GM10248 (cell line): ENCODE measurements around the gene CHD9.

ENCODE experiments used
- CTCF ChIA-PET: fragments of 300-600 bp; sonication (Branson Sonifier 250); formaldehyde crosslinking; extraction: SDS; loops from one replicate; lab custom pipeline; 2021; ENCODE audit warnings: antibody characterized with exemption; lab: Yijun Ruan, JAX
- POLR2A ChIA-PET: fragments of 350-650 bp; sonication (Branson Sonifier 250); formaldehyde crosslinking; extraction: SDS; loops from one replicate; lab custom pipeline; 2020; ENCODE audit warnings: antibody characterized with exemption; lab: Yijun Ruan, JAX
- DNase-seq: peaks from one replicate; pipeline ENCODE4 v3.0.0; 2012; ENCODE audit errors: extremely low spot score
- TF ChIP-seq, protein P1 (sequence below): IDR thresholded peaks from 2 replicates; pipeline ENCODE4 v1.5.1; 2012; ENCODE audit warnings: mild to moderate bottlenecking, low read depth; ENCODE audit errors: extremely low read depth, missing control alignments, control extremely low read depth

Gene CHD9

DNA sequence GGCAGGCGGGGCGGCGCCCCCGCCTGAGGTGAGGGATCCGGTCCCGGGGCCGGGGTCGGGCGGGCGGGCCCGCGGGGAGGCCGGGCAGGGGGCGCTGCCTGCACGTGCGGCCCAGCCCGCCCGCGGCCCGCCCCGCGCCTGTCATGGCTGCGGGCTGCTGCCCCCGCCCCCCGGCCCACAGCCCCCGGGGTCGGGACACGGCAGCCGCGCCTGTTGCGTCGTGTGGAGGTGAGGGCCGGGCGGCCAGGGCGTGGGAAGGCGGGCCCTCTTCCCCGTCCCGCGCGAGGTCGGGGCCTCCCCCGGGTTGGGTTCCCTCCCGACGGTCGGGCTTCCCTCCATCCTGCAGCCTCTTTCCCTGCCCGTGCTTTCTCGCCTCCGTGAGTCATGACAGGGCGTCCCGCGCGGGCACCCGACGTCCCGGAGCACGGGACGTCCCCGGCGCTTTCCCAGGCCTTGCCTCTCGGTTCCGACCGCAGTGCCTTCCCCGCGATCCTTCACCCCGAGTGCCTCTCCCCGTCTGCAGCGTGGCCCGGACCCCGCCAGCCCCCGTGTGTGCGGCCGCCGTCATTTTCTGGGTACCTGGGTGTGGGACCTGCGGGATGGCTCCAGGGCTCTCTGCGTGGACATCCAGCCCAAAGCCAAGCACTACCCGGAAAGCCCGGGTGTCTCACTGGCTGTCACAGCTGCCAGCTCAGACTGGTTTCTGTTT is 76.7 kb downstream of the CHD9 start:
- CTCF ChIA-PET, result interaction anchor here (1.0 kb wide), 1 partner anchor 23 kb away, joined by 3 read pairs; no protein-coding TSS in a partner anchor
- TF ChIP-seq, protein P1, sequence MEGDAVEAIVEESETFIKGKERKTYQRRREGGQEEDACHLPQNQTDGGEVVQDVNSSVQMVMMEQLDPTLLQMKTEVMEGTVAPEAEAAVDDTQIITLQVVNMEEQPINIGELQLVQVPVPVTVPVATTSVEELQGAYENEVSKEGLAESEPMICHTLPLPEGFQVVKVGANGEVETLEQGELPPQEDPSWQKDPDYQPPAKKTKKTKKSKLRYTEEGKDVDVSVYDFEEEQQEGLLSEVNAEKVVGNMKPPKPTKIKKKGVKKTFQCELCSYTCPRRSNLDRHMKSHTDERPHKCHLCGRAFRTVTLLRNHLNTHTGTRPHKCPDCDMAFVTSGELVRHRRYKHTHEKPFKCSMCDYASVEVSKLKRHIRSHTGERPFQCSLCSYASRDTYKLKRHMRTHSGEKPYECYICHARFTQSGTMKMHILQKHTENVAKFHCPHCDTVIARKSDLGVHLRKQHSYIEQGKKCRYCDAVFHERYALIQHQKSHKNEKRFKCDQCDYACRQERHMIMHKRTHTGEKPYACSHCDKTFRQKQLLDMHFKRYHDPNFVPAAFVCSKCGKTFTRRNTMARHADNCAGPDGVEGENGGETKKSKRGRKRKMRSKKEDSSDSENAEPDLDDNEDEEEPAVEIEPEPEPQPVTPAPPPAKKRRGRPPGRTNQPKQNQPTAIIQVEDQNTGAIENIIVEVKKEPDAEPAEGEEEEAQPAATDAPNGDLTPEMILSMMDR, result no peak
- POLR2A ChIA-PET, result no interaction called here
- DNase-seq, result peak; percentile 67

DNA sequence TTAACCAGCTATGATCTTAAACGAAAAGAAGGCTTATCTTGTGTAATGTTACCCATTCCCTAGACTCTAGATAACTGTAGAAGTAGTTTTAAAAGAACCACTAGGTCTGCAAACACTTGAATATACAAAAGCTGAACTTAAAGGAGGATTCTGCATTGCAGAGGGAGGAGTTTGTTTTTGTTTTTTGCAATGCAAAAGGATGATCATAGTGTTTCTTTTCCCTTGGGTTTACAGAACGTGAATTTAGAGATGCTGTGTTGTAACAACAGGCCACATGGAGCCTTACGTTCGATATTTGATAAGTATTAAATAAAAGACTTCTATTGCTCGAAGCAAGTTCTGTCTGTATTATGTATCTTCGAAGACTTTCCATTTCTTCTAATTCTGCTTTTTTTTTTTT is 77.6 kb downstream of the CHD9 start:
- DNase-seq, result no peak
- TF ChIP-seq, protein P1, result no peak
- ChIA-PET CTCF (interaction anchor here (1.0 kb wide), 1 partner anchor 22 kb away, joined by 3 read pairs; no protein-coding TSS in a partner anchor), POLR2A (no interaction called here)

DNA sequence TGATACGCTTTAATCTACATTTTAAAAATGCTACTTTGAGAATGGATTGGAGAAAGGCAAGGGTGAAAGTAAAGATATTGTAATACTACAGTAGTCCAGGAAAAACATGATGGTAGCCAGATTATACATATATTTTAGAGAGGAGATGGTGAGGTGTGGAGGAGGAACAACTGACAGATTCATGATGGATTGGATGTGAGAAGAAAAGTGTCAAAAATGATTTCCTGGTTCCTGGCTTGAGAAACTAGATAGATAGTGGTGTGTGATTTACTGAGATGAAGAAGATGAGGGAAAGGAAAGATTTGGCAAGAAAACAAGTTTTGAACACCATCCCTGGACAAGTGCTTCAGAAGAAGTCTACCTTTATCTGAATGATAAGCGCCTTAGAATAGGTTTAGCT is 80.5 kb downstream of the CHD9 start:
- CTCF ChIA-PET, result interaction anchor here (1.1 kb wide), 2 partner anchors 24 to 33 kb away, joined by 4 to 7 read pairs; no protein-coding TSS in a partner anchor
- TF ChIP-seq, protein P1, result no peak
- POLR2A ChIA-PET, result no interaction called here
- no peak for DNase-seq

DNA sequence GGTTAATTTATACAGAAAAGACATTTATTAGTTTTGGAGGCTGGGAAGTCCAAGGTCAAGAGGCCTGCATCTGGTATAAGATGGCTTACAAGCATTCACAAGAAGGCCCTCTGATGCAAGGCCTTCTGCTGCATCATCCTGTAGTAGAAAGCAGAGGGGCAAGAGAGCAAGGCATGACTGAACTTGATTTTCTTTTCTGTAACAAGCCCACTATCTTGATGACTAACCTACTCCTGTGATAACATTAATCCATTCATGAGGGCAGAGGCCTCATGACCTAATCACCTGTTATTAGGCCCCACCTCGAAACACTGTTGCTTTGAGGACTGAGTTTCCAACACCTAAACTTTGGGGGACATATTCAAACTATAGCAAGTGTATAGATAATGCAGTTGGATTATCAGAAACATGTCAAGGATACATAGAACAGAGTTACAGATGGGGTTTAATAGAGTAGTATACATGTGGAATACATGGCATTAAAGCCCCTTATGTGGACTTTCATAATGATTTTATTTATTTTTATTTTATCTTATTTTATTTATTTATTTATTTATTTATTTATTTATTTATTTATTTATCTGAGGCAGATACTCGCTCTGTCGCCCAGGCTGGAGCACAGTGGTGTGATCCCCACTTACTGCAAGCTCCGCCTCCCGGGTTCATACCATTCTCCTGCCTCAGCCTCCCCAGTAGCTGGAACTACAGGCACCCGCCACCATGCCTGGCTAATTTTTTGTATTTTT is 88.2 kb downstream of the CHD9 start:
- POLR2A ChIA-PET, result no interaction called here
- no peak for DNase-seq

DNA sequence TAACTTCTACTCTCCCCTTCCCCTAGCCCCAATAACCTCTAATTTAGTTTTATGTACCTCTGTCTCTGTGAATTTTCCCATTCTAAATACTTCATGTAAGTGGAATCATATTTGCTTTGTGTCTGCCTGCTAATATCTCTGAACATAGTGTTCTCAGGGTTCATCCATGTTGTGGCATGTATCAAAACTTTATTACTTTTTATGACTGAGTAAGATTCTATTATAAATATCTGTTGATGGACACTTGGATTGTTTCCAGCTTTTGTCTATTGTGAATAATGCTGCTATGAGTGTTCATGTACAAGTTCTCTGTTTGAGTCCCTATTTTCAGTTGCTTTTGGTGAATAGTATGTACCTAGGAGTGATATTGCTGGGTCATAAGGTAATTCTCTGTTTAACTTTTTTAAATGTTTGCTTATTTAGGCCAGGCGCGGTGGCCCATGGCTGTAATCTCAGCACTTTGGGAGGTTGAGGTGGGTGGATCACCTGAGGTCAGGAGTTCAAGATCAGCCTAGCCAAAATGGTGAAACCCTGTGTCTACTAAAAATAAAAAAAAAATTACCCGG is 92.8 kb downstream of the CHD9 start:
- CTCF ChIA-PET, result interaction anchor here (5.6 kb wide), 1 partner anchor 11 kb away, joined by 30 read pairs; no protein-coding TSS in a partner anchor
- no peak for DNase-seq
- TF ChIP-seq, protein P1, result no peak
- POLR2A ChIA-PET, result no interaction called here

More for the DNA sequence above, 88.2 kb downstream of the CHD9 start:
- TF ChIP-seq, protein P1, result no peak
- CTCF ChIA-PET, result interaction anchor here (0.8 to 5.6 kb wide), 5 partner anchors 12 to 65 kb away, joined by 3 to 30 read pairs (median 4); no protein-coding TSS in a partner anchor

DNA sequence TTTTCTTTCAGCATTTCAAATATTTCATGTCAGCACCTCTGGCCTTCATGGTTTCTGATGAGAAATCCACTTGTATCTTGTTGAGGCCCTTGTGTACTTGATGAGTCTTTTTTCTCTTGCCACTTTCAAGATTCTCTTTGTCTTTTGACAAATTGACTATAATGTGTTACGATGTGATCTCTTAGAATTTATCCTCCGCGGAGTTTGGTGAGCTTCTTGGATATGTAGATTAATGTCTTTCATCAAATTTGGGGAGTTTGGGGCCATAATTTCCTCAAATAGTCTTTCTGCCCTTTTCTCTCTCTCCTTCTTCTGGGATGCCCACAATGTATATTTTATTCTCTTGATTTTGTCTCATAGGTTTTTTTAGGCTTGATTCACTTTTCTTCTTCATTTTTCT is 96.0 kb downstream of the CHD9 start:
- CTCF ChIA-PET, result interaction anchor here (1.1 to 2.0 kb wide), 3 partner anchors 8 to 96 kb away, joined by 3 to 4 read pairs (median 4); partner anchors contain the start of gene CHD9
- TF ChIP-seq, protein P1, result no peak
- POLR2A ChIA-PET, result interaction anchor here (0.6 kb wide), 1 partner anchor 25 kb away, joined by 7 read pairs; no protein-coding TSS in a partner anchor
- DNase-seq, result no peak
